Measurements from ENCODE around the gene DYNLT2.
"Not testable (repeated sequence)": the region's sequence is repeated elsewhere in the genome, so short reads cannot be mapped to it uniquely, and the experiment has no call there.

Gene DYNLT2

GRCh38 chr6:169775321-169775720 lies 23.9 kb upstream of the DYNLT2 start:
- Histone ChIP-seq H3K9me3 (ENCODE audit: insufficient read depth, low read length) (no peaks in the 10 kb centered on the region), H3K4me3 (ENCODE audit: insufficient read length, low read depth) (no peak overlapping the region), H3K36me3 (ENCODE audit: insufficient read depth, insufficient read length, low read length) (peaks cover 46% of the 10 kb centered on the region)

GRCh38 chr6:169774347-169774746 lies 23.0 kb upstream of the DYNLT2 start:
- DNase-seq (ENCODE audit: low read depth, low spot score), result no peak
- Histone ChIP-seq H3K4me3 (ENCODE audit: insufficient read length, low read depth) (no peak overlapping the region), H3K27me3 (ENCODE audit: insufficient read depth, insufficient read length) (no peaks in the 10 kb centered on the region), H3K4me1 (ENCODE audit: insufficient read depth, insufficient read length) (no peaks in the 10 kb centered on the region), H3K9ac (ENCODE audit: insufficient read length, low read depth) (no peak overlapping the region), H3K9me3 (ENCODE audit: insufficient read depth, low read length) (no peaks in the 10 kb centered on the region), H3K36me3 (ENCODE audit: insufficient read depth, insufficient read length, low read length) (peaks cover 39% of the 10 kb centered on the region)
- TF ChIP-seq SUZ12 (IDR thresholded peaks at IDR 0.05; ENCODE audit: extremely low read depth, insufficient read depth, insufficient read length) (no peak), ZNF274 (IDR thresholded peaks at IDR 0.05; ENCODE audit: low read depth, low read length) (no peak), YY1 (IDR thresholded peaks at IDR 0.05; ENCODE audit: insufficient read depth, insufficient read length) (no peak)

More at GRCh38 chr6:169775321-169775720, 23.9 kb upstream of the DYNLT2 start:
- H3K9ac ChIP-seq (ENCODE audit: insufficient read length, low read depth), result no peak overlapping the region
- H3K4me1 ChIP-seq (ENCODE audit: insufficient read depth, insufficient read length), result no peaks in the 10 kb centered on the region
- TF ChIP-seq ZNF274 (IDR thresholded peaks at IDR 0.05; ENCODE audit: low read depth, low read length) (no peak), YY1 (IDR thresholded peaks at IDR 0.05; ENCODE audit: insufficient read depth, insufficient read length) (no peak), SUZ12 (IDR thresholded peaks at IDR 0.05; ENCODE audit: extremely low read depth, insufficient read depth, insufficient read length) (no peak)
- DNase-seq (ENCODE audit: low read depth, low spot score), result no peak
- H3K27me3 ChIP-seq (ENCODE audit: insufficient read depth, insufficient read length), result no peaks in the 10 kb centered on the region

- H3K36me3 ChIP-seq (ENCODE audit: insufficient read depth, insufficient read length, low read length), result peaks cover 28% of the 10 kb centered on the region
- DNase-seq (ENCODE audit: low read depth, low spot score), result no peak
- no peaks in the 10 kb centered on the region for H3K4me1 ChIP-seq (ENCODE audit: insufficient read depth, insufficient read length)
- TF ChIP-seq ZNF274 (IDR thresholded peaks at IDR 0.05; ENCODE audit: low read depth, low read length) (no peak), SUZ12 (IDR thresholded peaks at IDR 0.05; ENCODE audit: extremely low read depth, insufficient read depth, insufficient read length) (no peak), YY1 (IDR thresholded peaks at IDR 0.05; ENCODE audit: insufficient read depth, insufficient read length) (no peak)
- no peaks in the 10 kb centered on the region for H3K9me3 ChIP-seq (ENCODE audit: insufficient read depth, low read length)
- no peaks in the 10 kb centered on the region for H3K27me3 ChIP-seq (ENCODE audit: insufficient read depth, insufficient read length)
- no peak overlapping the region for H3K4me3 ChIP-seq (ENCODE audit: insufficient read length, low read depth)
- no peak overlapping the region for H3K9ac ChIP-seq (ENCODE audit: insufficient read length, low read depth)
Measured at GRCh38 chr6:169766921-169767736, 15.8 kb upstream of the DYNLT2 start.

GRCh38 chr6:169766232-169766631 lies 14.9 kb upstream of the DYNLT2 start:
- no peaks in the 10 kb centered on the region for H3K9me3 ChIP-seq (ENCODE audit: insufficient read depth, low read length)
- no peak for DNase-seq (ENCODE audit: low read depth, low spot score)
- no peaks in the 10 kb centered on the region for H3K4me1 ChIP-seq (ENCODE audit: insufficient read depth, insufficient read length)
- H3K27me3 ChIP-seq (ENCODE audit: insufficient read depth, insufficient read length), result no peaks in the 10 kb centered on the region
- H3K4me3 ChIP-seq (ENCODE audit: insufficient read length, low read depth), result no peak overlapping the region
- no peak for TF ChIP-seq SUZ12 (IDR thresholded peaks at IDR 0.05; ENCODE audit: extremely low read depth, insufficient read depth, insufficient read length)
- no peak for TF ChIP-seq YY1 (IDR thresholded peaks at IDR 0.05; ENCODE audit: insufficient read depth, insufficient read length)
- TF ChIP-seq ZNF274 (IDR thresholded peaks at IDR 0.05; ENCODE audit: low read depth, low read length), result no peak
- peaks cover 26% of the 10 kb centered on the region for H3K36me3 ChIP-seq (ENCODE audit: insufficient read depth, insufficient read length, low read length)
- no peak overlapping the region for H3K9ac ChIP-seq (ENCODE audit: insufficient read length, low read depth)

- not testable (repeated sequence) for H3K4me1 ChIP-seq (ENCODE audit: insufficient read depth, insufficient read length); H3K4me3 ChIP-seq (ENCODE audit: insufficient read length, low read depth); H3K9me3 ChIP-seq (ENCODE audit: insufficient read depth, low read length); DNase-seq (ENCODE audit: low read depth, low spot score); H3K27me3 ChIP-seq (ENCODE audit: insufficient read depth, insufficient read length); H3K9ac ChIP-seq (ENCODE audit: insufficient read length, low read depth)
- H3K36me3 ChIP-seq (ENCODE audit: insufficient read depth, insufficient read length, low read length), result peaks cover 30% of the 10 kb centered on the region
Measured at GRCh38 chr6:169765789-169766188, 14.4 kb upstream of the DYNLT2 start.

GRCh38 chr6:169763881-169764280 lies 12.5 kb upstream of the DYNLT2 start:
- H3K4me3 ChIP-seq (ENCODE audit: insufficient read length, low read depth), result no peak overlapping the region
- DNase-seq (ENCODE audit: low read depth, low spot score), result no peak
- no peak overlapping the region for H3K9ac ChIP-seq (ENCODE audit: insufficient read length, low read depth)
- H3K27me3 ChIP-seq (ENCODE audit: insufficient read depth, insufficient read length), result no peaks in the 10 kb centered on the region
- TF ChIP-seq YY1 (IDR thresholded peaks at IDR 0.05; ENCODE audit: insufficient read depth, insufficient read length), result no peak
- TF ChIP-seq ZNF274 (IDR thresholded peaks at IDR 0.05; ENCODE audit: low read depth, low read length), result no peak
- no peak for TF ChIP-seq SUZ12 (IDR thresholded peaks at IDR 0.05; ENCODE audit: extremely low read depth, insufficient read depth, insufficient read length)
- no peaks in the 10 kb centered on the region for H3K4me1 ChIP-seq (ENCODE audit: insufficient read depth, insufficient read length)
- no peaks in the 10 kb centered on the region for H3K9me3 ChIP-seq (ENCODE audit: insufficient read depth, low read length)
- peaks cover 42% of the 10 kb centered on the region for H3K36me3 ChIP-seq (ENCODE audit: insufficient read depth, insufficient read length, low read length)

- TF ChIP-seq YY1 (IDR thresholded peaks at IDR 0.05; ENCODE audit: insufficient read depth, insufficient read length) (no peak), ZNF274 (IDR thresholded peaks at IDR 0.05; ENCODE audit: low read depth, low read length) (no peak), SUZ12 (IDR thresholded peaks at IDR 0.05; ENCODE audit: extremely low read depth, insufficient read depth, insufficient read length) (no peak)
- no peaks in the 10 kb centered on the region for H3K4me1 ChIP-seq (ENCODE audit: insufficient read depth, insufficient read length)
- no peak overlapping the region for H3K9ac ChIP-seq (ENCODE audit: insufficient read length, low read depth)
- no peaks in the 10 kb centered on the region for H3K27me3 ChIP-seq (ENCODE audit: insufficient read depth, insufficient read length)
- H3K4me3 ChIP-seq (ENCODE audit: insufficient read length, low read depth), result no peak overlapping the region
- peaks cover 45% of the 10 kb centered on the region for H3K36me3 ChIP-seq (ENCODE audit: insufficient read depth, insufficient read length, low read length)
- no peak for DNase-seq (ENCODE audit: low read depth, low spot score)
- H3K9me3 ChIP-seq (ENCODE audit: insufficient read depth, low read length), result no peaks in the 10 kb centered on the region
Measured at GRCh38 chr6:169763308-169763707, 11.9 kb upstream of the DYNLT2 start.

Data from NT2/D1 (cell line).